Measurements from ENCODE around the gene COQ8A. TPM values are rescaled to one million over a fixed set of nuclear protein-coding genes. Genes with fewer than 3 reads are reported as not detected.

The COQ8A gene
- polyA plus RNA-seq, 1 of the 3 experiments (the other 2 are of a cell fraction), result 11.8 TPM

- no peaks in the 10 kb centered on the region for H4K20me1 ChIP-seq (ENCODE audit: insufficient read depth)
- H3K36me3 ChIP-seq (replicated peaks in 1 of 2; ENCODE audit: control insufficient read depth in 1 of 2, insufficient read depth in 2 of 2, low read length in 1 of 2), result no peaks in the 10 kb centered on the region
- H2AFZ ChIP-seq (ENCODE audit: low read depth), result no peak overlapping the region
- TF ChIP-seq POLR2AphosphoS5 (IDR thresholded peaks at IDR 0.05; ENCODE audit: low read depth, low read length) (no peak), TCF12 (IDR thresholded peaks at IDR 0.05) (no peak), GATA2 (CRISPR knock-in tag; IDR thresholded peaks at IDR 0.05) (no peak), TEAD4 (IDR thresholded peaks at IDR 0.05; ENCODE audit: borderline replicate concordance, insufficient read depth) (no peak), NRF1 (IDR thresholded peaks at IDR 0.05; ENCODE audit: low read depth, low read length) (no peak), JUND (IDR thresholded peaks at IDR 0.05) (no peak), CHD2 (IDR thresholded peaks at IDR 0.05; ENCODE audit: low read length, partially characterized antibody) (no peak), FOSL2 (IDR thresholded peaks at IDR 0.05; ENCODE audit: borderline replicate concordance, low read depth) (no peak), FOXM1 (IDR thresholded peaks at IDR 0.05; ENCODE audit: low read depth) (no peak), SMC3 (IDR thresholded peaks at IDR 0.05; ENCODE audit: low read depth, low read length) (no peak), MAX (IDR thresholded peaks at IDR 0.05; ENCODE audit: low read depth) (no peak), EZH2phosphoT487 (IDR thresholded peaks at IDR 0.05; ENCODE audit: borderline replicate concordance, low read depth) (no peak), ELF1 (IDR thresholded peaks at IDR 0.05) (no peak)
- TF ChIP-seq, protein P1, sequence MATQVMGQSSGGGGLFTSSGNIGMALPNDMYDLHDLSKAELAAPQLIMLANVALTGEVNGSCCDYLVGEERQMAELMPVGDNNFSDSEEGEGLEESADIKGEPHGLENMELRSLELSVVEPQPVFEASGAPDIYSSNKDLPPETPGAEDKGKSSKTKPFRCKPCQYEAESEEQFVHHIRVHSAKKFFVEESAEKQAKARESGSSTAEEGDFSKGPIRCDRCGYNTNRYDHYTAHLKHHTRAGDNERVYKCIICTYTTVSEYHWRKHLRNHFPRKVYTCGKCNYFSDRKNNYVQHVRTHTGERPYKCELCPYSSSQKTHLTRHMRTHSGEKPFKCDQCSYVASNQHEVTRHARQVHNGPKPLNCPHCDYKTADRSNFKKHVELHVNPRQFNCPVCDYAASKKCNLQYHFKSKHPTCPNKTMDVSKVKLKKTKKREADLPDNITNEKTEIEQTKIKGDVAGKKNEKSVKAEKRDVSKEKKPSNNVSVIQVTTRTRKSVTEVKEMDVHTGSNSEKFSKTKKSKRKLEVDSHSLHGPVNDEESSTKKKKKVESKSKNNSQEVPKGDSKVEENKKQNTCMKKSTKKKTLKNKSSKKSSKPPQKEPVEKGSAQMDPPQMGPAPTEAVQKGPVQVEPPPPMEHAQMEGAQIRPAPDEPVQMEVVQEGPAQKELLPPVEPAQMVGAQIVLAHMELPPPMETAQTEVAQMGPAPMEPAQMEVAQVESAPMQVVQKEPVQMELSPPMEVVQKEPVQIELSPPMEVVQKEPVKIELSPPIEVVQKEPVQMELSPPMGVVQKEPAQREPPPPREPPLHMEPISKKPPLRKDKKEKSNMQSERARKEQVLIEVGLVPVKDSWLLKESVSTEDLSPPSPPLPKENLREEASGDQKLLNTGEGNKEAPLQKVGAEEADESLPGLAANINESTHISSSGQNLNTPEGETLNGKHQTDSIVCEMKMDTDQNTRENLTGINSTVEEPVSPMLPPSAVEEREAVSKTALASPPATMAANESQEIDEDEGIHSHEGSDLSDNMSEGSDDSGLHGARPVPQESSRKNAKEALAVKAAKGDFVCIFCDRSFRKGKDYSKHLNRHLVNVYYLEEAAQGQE (IDR thresholded peaks at IDR 0.05; ENCODE audit: low read depth, low read length), result no peak
- TF ChIP-seq, protein P2, sequence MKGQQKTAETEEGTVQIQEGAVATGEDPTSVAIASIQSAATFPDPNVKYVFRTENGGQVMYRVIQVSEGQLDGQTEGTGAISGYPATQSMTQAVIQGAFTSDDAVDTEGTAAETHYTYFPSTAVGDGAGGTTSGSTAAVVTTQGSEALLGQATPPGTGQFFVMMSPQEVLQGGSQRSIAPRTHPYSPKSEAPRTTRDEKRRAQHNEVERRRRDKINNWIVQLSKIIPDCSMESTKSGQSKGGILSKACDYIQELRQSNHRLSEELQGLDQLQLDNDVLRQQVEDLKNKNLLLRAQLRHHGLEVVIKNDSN (IDR thresholded peaks at IDR 0.05; ENCODE audit: borderline replicate concordance, low read depth), result no peak
- TF ChIP-seq, protein P3, sequence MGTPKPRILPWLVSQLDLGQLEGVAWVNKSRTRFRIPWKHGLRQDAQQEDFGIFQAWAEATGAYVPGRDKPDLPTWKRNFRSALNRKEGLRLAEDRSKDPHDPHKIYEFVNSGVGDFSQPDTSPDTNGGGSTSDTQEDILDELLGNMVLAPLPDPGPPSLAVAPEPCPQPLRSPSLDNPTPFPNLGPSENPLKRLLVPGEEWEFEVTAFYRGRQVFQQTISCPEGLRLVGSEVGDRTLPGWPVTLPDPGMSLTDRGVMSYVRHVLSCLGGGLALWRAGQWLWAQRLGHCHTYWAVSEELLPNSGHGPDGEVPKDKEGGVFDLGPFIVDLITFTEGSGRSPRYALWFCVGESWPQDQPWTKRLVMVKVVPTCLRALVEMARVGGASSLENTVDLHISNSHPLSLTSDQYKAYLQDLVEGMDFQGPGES (IDR thresholded peaks at IDR 0.05; ENCODE audit: low read depth, low read length), result no peak
- TF ChIP-seq, protein P4, sequence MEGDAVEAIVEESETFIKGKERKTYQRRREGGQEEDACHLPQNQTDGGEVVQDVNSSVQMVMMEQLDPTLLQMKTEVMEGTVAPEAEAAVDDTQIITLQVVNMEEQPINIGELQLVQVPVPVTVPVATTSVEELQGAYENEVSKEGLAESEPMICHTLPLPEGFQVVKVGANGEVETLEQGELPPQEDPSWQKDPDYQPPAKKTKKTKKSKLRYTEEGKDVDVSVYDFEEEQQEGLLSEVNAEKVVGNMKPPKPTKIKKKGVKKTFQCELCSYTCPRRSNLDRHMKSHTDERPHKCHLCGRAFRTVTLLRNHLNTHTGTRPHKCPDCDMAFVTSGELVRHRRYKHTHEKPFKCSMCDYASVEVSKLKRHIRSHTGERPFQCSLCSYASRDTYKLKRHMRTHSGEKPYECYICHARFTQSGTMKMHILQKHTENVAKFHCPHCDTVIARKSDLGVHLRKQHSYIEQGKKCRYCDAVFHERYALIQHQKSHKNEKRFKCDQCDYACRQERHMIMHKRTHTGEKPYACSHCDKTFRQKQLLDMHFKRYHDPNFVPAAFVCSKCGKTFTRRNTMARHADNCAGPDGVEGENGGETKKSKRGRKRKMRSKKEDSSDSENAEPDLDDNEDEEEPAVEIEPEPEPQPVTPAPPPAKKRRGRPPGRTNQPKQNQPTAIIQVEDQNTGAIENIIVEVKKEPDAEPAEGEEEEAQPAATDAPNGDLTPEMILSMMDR (IDR thresholded peaks at IDR 0.05), result no peak
- TF ChIP-seq, protein P5, sequence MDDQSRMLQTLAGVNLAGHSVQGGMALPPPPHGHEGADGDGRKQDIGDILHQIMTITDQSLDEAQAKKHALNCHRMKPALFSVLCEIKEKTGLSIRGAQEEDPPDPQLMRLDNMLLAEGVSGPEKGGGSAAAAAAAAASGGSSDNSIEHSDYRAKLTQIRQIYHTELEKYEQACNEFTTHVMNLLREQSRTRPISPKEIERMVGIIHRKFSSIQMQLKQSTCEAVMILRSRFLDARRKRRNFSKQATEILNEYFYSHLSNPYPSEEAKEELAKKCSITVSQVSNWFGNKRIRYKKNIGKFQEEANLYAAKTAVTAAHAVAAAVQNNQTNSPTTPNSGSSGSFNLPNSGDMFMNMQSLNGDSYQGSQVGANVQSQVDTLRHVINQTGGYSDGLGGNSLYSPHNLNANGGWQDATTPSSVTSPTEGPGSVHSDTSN (IDR thresholded peaks at IDR 0.05), result no peak
- DNase-seq, result no peak
- no peak overlapping the region for H3K27ac ChIP-seq (ENCODE audit: low read depth in 2 of 2, low read length in 1 of 2)
- H3K9me3 ChIP-seq, result no peaks in the 10 kb centered on the region
- H3K9me2 ChIP-seq, result no peaks in the 10 kb centered on the region
- no peaks in the 10 kb centered on the region for H3F3A ChIP-seq (replicated peaks; ENCODE audit: insufficient read depth)
- no peaks in the 10 kb centered on the region for H3K79me2 ChIP-seq (ENCODE audit: insufficient read depth)
- no peak overlapping the region for H3K4me2 ChIP-seq
- no peaks in the 10 kb centered on the region for H3K27me3 ChIP-seq (ENCODE audit: insufficient read depth)
- POLR2A ChIA-PET, result no interaction called here
- 47% methylated on average over 2 of the region's 2 CpGs for WGBS (ENCODE audit: low lambda C conversion rate)
- peaks cover 0 to 16% of the 10 kb centered on the region in 2 experiments; a peak in 1 of 4 replicates for H3K4me1 ChIP-seq (ENCODE audit: control insufficient read depth in 1 of 2, insufficient read depth in 2 of 2, low read depth in 1 of 2, low read length in 1 of 2)
- no peak overlapping the region for H3K9ac ChIP-seq
- H3K4me3 ChIP-seq (ENCODE audit: low read depth in 2 of 2, low read length in 1 of 2), result no peak overlapping the region
- CTCF ChIA-PET, result no interaction called here
These were observed 8.0 kb downstream of the COQ8A start for GRCh38 chr1:226948051-226948450.
